Coronary artery (tissue), 2 donors: ENCODE results near the gene COL5A1.

ENCODE experiments used
- DNase-seq: peaks from one replicate; pipeline ENCODE4 v3.0.0-alpha.2; 2017; ENCODE audit warnings: low spot score
- H3K27ac ChIP-seq, 2 donors: fragments of 200-600 bp; sonication (generic); one replicate each; pipeline ENCODE4 v1.5.1; 2016 to 2019
- H3K4me3 ChIP-seq: fragments of 200-600 bp; sonication (generic); 2 replicates; pipeline ENCODE4 v1.5.1; 2016; ENCODE audit warnings: mild to moderate bottlenecking, moderate library complexity
- TF ChIP-seq, protein P1 (sequence below): fragments of 200-600 bp; sonication (generic); IDR thresholded peaks from one replicate; pipeline ENCODE4 v1.5.1; 2019; ENCODE audit warnings: antibody characterized with exemption

Gene COL5A1

DNA sequence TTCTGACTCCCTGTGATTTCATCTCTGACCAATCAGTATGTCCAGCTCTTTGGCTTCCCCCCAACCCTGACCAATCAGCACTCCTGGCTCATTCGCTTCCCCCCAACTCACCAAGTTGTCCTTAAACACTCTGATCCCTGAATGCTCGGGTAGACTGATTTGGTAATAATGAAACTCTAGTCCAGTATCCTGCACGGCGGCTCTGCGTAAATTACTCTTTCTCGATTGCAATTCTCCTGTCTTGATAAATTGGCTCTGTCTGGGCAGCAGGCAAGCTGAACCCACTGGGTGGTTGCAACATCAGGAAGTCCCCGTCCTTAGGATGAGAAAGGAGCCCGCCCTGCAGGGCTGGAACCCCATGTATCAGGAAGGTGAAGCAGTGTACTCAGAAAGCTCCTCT, 249.4 kb downstream of the COL5A1 start:
- peak; percentile 53 for DNase-seq
- Histone ChIP-seq H3K4me3 (no peak overlapping the region), H3K27ac (no peak overlapping the region)
- TF ChIP-seq, protein P1, sequence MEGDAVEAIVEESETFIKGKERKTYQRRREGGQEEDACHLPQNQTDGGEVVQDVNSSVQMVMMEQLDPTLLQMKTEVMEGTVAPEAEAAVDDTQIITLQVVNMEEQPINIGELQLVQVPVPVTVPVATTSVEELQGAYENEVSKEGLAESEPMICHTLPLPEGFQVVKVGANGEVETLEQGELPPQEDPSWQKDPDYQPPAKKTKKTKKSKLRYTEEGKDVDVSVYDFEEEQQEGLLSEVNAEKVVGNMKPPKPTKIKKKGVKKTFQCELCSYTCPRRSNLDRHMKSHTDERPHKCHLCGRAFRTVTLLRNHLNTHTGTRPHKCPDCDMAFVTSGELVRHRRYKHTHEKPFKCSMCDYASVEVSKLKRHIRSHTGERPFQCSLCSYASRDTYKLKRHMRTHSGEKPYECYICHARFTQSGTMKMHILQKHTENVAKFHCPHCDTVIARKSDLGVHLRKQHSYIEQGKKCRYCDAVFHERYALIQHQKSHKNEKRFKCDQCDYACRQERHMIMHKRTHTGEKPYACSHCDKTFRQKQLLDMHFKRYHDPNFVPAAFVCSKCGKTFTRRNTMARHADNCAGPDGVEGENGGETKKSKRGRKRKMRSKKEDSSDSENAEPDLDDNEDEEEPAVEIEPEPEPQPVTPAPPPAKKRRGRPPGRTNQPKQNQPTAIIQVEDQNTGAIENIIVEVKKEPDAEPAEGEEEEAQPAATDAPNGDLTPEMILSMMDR: no peak

DNA sequence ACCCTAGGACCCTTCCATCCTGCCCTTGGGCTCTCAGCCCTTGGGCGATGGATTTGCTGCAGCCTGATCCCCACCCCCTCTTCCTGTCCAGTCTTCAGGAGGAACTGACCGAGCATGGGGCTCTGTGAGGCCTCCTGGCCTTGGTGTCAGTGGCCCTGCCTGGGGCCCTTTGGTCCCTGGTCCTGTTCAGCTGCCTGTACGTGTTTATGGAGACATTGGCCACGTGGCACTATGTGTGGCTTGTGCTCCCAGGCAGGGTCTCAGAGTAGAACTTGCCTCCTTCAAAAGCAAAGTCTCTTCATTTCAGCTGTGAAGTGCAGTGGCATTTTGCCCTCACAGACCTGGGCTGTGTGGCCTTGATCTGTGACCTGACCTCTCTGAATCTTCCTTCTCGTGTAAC, 250.1 kb downstream of the COL5A1 start:
- TF ChIP-seq, protein P1: no peak
- H3K4me3 ChIP-seq: no peak overlapping the region
- H3K27ac ChIP-seq: no peak overlapping the region
- peak; percentile 21 for DNase-seq

DNA sequence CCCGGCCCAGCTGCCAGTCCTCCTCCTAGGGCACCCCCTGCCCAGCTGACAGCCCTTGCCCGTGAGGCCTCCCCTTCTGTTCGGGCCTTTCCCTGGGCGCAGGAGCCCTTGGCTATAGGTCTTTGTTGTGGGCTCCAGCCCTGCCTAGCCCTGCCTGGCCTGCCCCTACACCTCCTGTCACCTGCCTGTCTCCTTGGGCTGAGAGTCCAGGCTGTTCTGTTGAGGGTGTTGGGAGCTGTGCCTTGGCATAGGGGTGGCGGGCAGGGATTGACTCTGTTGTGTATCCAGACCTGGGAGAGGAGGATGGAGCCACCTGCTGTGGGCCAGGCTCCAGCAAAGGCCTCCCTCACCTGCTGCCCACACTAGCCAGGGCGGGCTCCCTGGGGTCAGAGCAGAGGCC, 250.6 kb downstream of the COL5A1 start:
- no peak overlapping the region for H3K27ac ChIP-seq
- no peak overlapping the region for H3K4me3 ChIP-seq
- DNase-seq: peak; percentile 45
- TF ChIP-seq, protein P1: no peak

DNA sequence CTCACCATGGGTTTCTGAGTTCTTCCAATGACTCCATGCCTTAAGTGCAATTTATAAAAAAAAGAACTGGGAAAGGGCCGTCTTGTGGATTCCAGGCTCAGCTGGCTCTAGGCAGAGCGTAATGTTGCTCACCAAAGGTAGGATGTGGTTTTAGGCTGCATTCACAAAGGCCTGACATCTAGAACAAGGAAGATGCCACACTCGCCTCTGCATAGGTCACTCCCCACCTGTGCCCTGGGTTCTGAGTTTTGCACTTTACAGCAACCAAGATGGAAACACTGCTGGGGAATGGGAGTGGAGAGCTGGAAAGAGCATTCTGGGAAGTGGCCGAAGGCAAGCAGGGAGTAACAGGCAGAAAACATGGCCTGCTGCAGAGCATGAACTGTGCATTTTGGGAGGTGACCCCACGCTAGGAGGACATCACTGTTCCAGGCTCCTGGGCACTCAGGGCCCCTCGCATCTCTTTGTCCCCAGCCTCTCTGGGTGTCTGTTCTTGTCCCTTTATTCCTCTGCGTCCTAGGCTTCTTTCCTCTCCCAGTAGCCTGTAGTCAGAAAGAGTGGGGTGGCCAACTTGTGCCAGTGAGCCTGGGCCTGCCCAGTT, 251.3 kb downstream of the COL5A1 start:
- Histone ChIP-seq H3K4me3 (no peak overlapping the region), H3K27ac (no peak overlapping the region)
- DNase-seq: peak; percentile 45
- TF ChIP-seq, protein P1: no peak
